Endothelial cell of umbilical vein (primary cell): ENCODE data around the gene ZNF143. TPM values are rescaled to one million over a fixed set of nuclear protein-coding genes. Genes with fewer than 3 reads are reported as not detected.
"Not testable (repeated sequence)": the region's sequence is repeated elsewhere in the genome, so short reads cannot be mapped to it uniquely, and the experiment has no call there.

ENCODE experiments used
- BruUV-seq: library from RNA; stranded (reverse); fragments of 400-500 nt; replicated peaks from 2 replicates; lab custom pipeline; 2021; lab: Mats Ljungman, UMichigan
- CTCF ChIA-PET: fragments of 300-600, 350-600 bp; sonication (Branson Sonifier 250); formaldehyde crosslinking; loops from one replicate; lab custom pipeline; 2021; ENCODE audit warnings: antibody characterized with exemption, inconsistent platforms; lab: Charles Lee
- POLR2A ChIA-PET: fragments of 300-600, 350-600 bp; sonication (Branson Sonifier 250); formaldehyde crosslinking; loops from one replicate; lab custom pipeline; 2021; ENCODE audit warnings: antibody characterized with exemption, inconsistent platforms; lab: Charles Lee
- DNase-seq: peaks from one replicate; pipeline ENCODE4 v3.0.0-alpha.2; 2011; ENCODE audit warnings: low read depth, low spot score
- FAIRE-seq: peaks from 2 replicates; lab custom pipeline; 2011; peaks lifted over from hg19 to GRCh38; lab: Jason Lieb, UNC
- H2AFZ ChIP-seq: 2 replicates; pipeline ENCODE4 v1.6.0; 2012; ENCODE audit warnings: low read depth, low read length, control low read depth, inconsistent platforms
- H3K27ac ChIP-seq: 2 replicates; pipeline ENCODE4 v1.5.1; 2011; ENCODE audit warnings: low read depth, mild to moderate bottlenecking, control low read depth, low read length, moderate library complexity; ENCODE audit not compliant: insufficient read depth
- H3K27me3 ChIP-seq, 2 experiments: 2 replicates each; pipeline versions ENCODE4 v1.6.0 to v1.6.1; 2011; ENCODE audit warnings: low read length in 2 of 2, mixed read lengths in 1 of 2; ENCODE audit not compliant: control insufficient read depth in 2 of 2, insufficient read depth in 2 of 2
- H3K36me3 ChIP-seq, 2 experiments: 2 replicates in 1 of 2; 3 replicates in 1 of 2; pipeline ENCODE4 v1.5.1; 2011; ENCODE audit warnings: low read length in 2 of 2, mild to moderate bottlenecking in 1 of 2, moderate library complexity in 1 of 2; ENCODE audit not compliant: control insufficient read depth in 2 of 2, insufficient read depth in 2 of 2; ENCODE audit errors: extremely low read depth in 1 of 2
- H3K4me1 ChIP-seq: 3 replicates; pipeline ENCODE4 v1.5.1; 2011; ENCODE audit warnings: mild to moderate bottlenecking, low read length; ENCODE audit not compliant: control insufficient read depth, insufficient read depth; ENCODE audit errors: extremely low read depth
- H3K4me2 ChIP-seq: 2 replicates; pipeline ENCODE4 v1.6.1; 2011; ENCODE audit warnings: low read length, control low read depth, mixed read lengths; ENCODE audit not compliant: insufficient read depth
- H3K4me3 ChIP-seq, 3 experiments: fragments of 200-600 bp in 1 of 3; sonication (generic), shearing (Covaris generic) in 1 of 3; replicated peaks in 1 of 3; 2 replicates each; pipeline ENCODE4 v1.5.1; 2011 to 2016; ENCODE audit warnings: control low read depth in 3 of 3, low read length in 3 of 3, mild to moderate bottlenecking in 2 of 3, inconsistent platforms in 1 of 3, low read depth in 1 of 3, moderate library complexity in 1 of 3; ENCODE audit not compliant: insufficient read depth in 1 of 3
- H3K79me2 ChIP-seq: 2 replicates; pipeline ENCODE4 v1.6.0; 2012; ENCODE audit warnings: low read length, inconsistent platforms; ENCODE audit not compliant: control insufficient read depth, insufficient read depth
- H3K9ac ChIP-seq: replicated peaks from 2 replicates; pipeline ENCODE3; 2011; ENCODE audit warnings: low read length, control low read depth; ENCODE audit not compliant: insufficient read depth; ENCODE audit errors: extremely low read depth
- H3K9me1 ChIP-seq: replicated peaks from 3 replicates; pipeline ENCODE4 v1.6.0; 2011; ENCODE audit warnings: mild to moderate bottlenecking, low read length; ENCODE audit not compliant: control insufficient read depth, insufficient read depth; ENCODE audit errors: extremely low read depth
- H3K9me3 ChIP-seq: replicated peaks from 2 replicates; pipeline ENCODE4 v1.5.1; 2012; ENCODE audit warnings: low read length, inconsistent platforms; ENCODE audit not compliant: control insufficient read depth, insufficient read depth
- H4K20me1 ChIP-seq: replicated peaks from 2 replicates; pipeline ENCODE3; 2011; ENCODE audit warnings: mild to moderate bottlenecking, low read length; ENCODE audit not compliant: control insufficient read depth, insufficient read depth; ENCODE audit errors: extremely low read depth
- FOS ChIP-seq: IDR thresholded peaks from 2 replicates; pipeline ENCODE4 v1.6.1; 2011; ENCODE audit warnings: mild to moderate bottlenecking, low read length, moderate library complexity, borderline replicate concordance; ENCODE audit not compliant: insufficient read depth
- dilution Hi-C: fragments of 300-500 bp; cut with MboI; formaldehyde crosslinking; loops from one replicate; pipeline ENCODE4 v1.15.0; 2019; ENCODE audit warnings: low sequenced_read_pairs; ENCODE audit not compliant: extremely low pct_ligation_motif_present
- intact Hi-C: fragments of 100-400 bp; cut with micrococcal nuclease; formaldehyde crosslinking; loops from one replicate; pipeline ENCODE4 v1.10.0; 2022
- polyA plus RNA-seq, 4 experiments: library from polyadenylated mRNA; depleted of rRNA in 3 of 4; stranded (reverse) in 3 of 4; unstranded in 1 of 4; fragments of >200 nt; gene quantifications; 2 replicates each; pipeline versions ENCODE4 v1.2.1 to v1.2.3, GENCODE V29; 2011 to 2012; ENCODE audit warnings: missing spikeins in 1 of 4
- total RNA-seq: library from RNA; stranded (reverse); gene quantifications from 2 replicates; pipeline ENCODE4 v1.2.3, GENCODE V29; 2021

ZNF143 gene
- total and polyA plus RNA-seq, 2 donors (not counting 3 experiments of a cell fraction or from before 2014, with no cell fraction given), result 19.0 to 29.8 TPM

DNA sequence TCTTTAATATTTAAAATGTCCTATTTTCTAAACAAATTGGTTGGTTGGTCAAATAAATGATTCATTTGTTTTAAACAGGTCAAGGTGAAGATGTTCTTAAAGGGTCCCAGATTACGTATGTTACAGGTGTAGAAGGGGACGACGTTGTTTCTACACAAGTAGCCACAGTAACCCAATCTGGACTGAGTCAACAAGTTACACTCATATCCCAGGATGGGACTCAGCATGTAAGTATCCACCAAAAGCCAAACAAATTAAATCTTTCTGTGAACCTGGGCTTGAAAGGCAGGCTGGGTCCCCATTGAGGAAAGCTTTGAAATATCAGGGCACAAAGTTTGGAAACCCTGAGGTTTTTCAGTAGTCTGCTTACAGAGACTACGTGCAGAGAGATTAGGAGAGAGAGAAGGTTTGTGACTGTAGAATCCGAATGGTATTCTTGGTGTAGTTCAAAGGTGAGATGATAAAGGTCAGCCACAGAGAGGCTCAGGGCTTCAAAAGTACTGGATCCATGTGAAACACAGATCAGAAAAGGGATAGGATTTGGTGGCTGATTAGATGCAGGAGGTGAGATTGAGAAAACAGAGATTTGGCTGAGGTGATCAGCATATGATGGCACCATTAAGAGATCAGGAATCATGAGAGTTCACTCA is 51.7 kb downstream of the ZNF143 start:
- Histone ChIP-seq H3K27me3 (no peaks in the 10 kb centered on the region), H2AFZ (no peak overlapping the region), H3K9me1 (no peaks in the 10 kb centered on the region), H3K9me3 (no peaks in the 10 kb centered on the region), H3K27ac (no peak overlapping the region), H3K79me2 (no peaks in the 10 kb centered on the region), H4K20me1 (no peaks in the 10 kb centered on the region), H3K36me3 (peaks cover 4 to 8% of the 10 kb centered on the region in 2 experiments), H3K4me2 (no peak overlapping the region), H3K4me1 (no peaks in the 10 kb centered on the region), H3K9ac (no peak overlapping the region), H3K4me3 (no peak overlapping the region)
- DNase-seq (no peak), FAIRE-seq (no peak)
- ChIA-PET CTCF (no interaction called here), POLR2A (no interaction called here)
- intact Hi-C loops (no loop called here), dilution Hi-C loops (no loop called here)
- BruUV-seq, result no TSS peak
- TF ChIP-seq FOS, result no peak

DNA sequence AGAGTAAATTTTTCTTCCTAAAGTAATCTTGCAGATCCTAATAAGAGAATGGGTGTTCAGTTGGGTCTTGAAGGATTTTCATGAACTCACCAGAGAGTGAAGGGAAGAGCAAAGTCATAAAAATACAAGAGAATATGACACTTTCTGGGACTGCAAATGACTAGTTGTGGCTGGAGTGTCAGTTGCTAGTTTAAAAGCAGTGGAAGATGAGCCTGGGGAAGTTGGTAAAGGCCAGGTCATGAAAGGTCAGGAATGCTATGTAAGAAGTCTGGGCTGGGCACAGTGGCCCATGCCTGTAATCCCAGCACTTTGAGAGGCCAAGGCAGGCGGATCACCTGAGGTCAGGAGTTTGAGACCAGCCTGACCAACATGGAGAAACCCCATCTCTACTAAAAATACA is 53.8 kb downstream of the ZNF143 start:
- BruUV-seq, DNase-seq, CTCF ChIA-PET, intact Hi-C loops, H3K4me3 ChIP-seq, H3K9ac ChIP-seq, H3K27me3 ChIP-seq, H3K9me1 ChIP-seq, POLR2A ChIA-PET, H3K4me2 ChIP-seq, H3K27ac ChIP-seq, dilution Hi-C loops, H3K79me2 ChIP-seq, H3K9me3 ChIP-seq, H3K4me1 ChIP-seq, H3K36me3 ChIP-seq, H2AFZ ChIP-seq, H4K20me1 ChIP-seq, FAIRE-seq: not testable (repeated sequence)
